Astrocyte (in vitro differentiated cells and primary cell): Measurements from ENCODE around the gene ARMC7.
A peak's percentile ranks its signal among the peaks of the same experiment; 100 is the strongest.

Experiments
- CTCF ChIP-seq: IDR thresholded peaks from 2 replicates; pipeline ENCODE4 v1.5.1; 2011; ENCODE audit warnings: low read depth, mild to moderate bottlenecking, inconsistent platforms, low read length, moderate library complexity; ENCODE audit not compliant: insufficient read depth
- EZH2 ChIP-seq: IDR thresholded peaks from 2 replicates; pipeline ENCODE4 v1.6.1; 2012; ENCODE audit warnings: mild to moderate bottlenecking, low read length, inconsistent platforms; ENCODE audit not compliant: insufficient read depth

- TF ChIP-seq CTCF (peak; percentile 78), EZH2 (no peak)
These were observed 4.4 kb upstream of the ARMC7 start for GRCh38 chr17:75105126-75106080.
